PFSK-1 (cell line): ENCODE measurements around the gene EVI5.

Experiments used
- FOXP2 ChIP-seq: optimal IDR thresholded peaks from 2 replicates; pipeline ENCODE3; 2011; ENCODE audit warnings: borderline replicate concordance, control low read depth, inconsistent platforms; ENCODE audit not compliant: insufficient read depth; ENCODE audit errors: extremely low read length, extremely low read depth
- POLR2AphosphoS5 ChIP-seq: IDR thresholded peaks from 2 replicates; pipeline ENCODE4 v1.6.1; 2012; ENCODE audit warnings: low read depth, mild to moderate bottlenecking, control low read depth, low read length, moderate library complexity
- REST ChIP-seq, 2 experiments: IDR thresholded peaks; 2 replicates each; pipeline versions ENCODE4 v1.6.1 to v1.8.0; 2011 to 2012; ENCODE audit warnings: low read depth in 2 of 2, low read length in 2 of 2, control low read depth in 1 of 2, inconsistent platforms in 1 of 2, mild to moderate bottlenecking in 1 of 2, moderate library complexity in 1 of 2; ENCODE audit not compliant: insufficient read depth in 1 of 2
- SIN3A ChIP-seq: IDR thresholded peaks from 2 replicates; pipeline ENCODE4 v1.6.1; 2012; ENCODE audit warnings: mild to moderate bottlenecking, low read length, moderate library complexity, borderline replicate concordance; ENCODE audit not compliant: insufficient read depth
- TAF1 ChIP-seq: IDR thresholded peaks from 2 replicates; pipeline ENCODE4 v1.6.1; 2012; ENCODE audit warnings: low read length, control low read depth, borderline replicate concordance; ENCODE audit not compliant: insufficient read depth

Gene EVI5

GRCh38 chr1:92543131-92544055 lies 241.5 kb downstream of the EVI5 start:
- TF ChIP-seq TAF1, result no peak

- TF ChIP-seq REST (IDR thresholded peaks at IDR 0.05; ENCODE audit: insufficient read depth in 1 of 2, low read depth in 2 of 2, low read length in 2 of 2) (no peak), SIN3A (no peak), TAF1 (no peak), FOXP2 (no peak), POLR2AphosphoS5 (no peak)
These were observed 246.4 kb downstream of the EVI5 start for GRCh38 chr1:92538413-92539061.

- no peak for TF ChIP-seq FOXP2
- no peak for TF ChIP-seq REST (IDR thresholded peaks at IDR 0.05; ENCODE audit: insufficient read depth in 1 of 2, low read depth in 2 of 2, low read length in 2 of 2)
- no peak for TF ChIP-seq SIN3A
- no peak for TF ChIP-seq TAF1
- no peak for TF ChIP-seq POLR2AphosphoS5
These were observed 246.9 kb downstream of the EVI5 start for GRCh38 chr1:92538048-92538412.

- no peak for TF ChIP-seq TAF1
- no peak for TF ChIP-seq SIN3A
- TF ChIP-seq FOXP2, result no peak
- no peak for TF ChIP-seq POLR2AphosphoS5
- TF ChIP-seq REST (IDR thresholded peaks at IDR 0.05; ENCODE audit: insufficient read depth in 1 of 2, low read depth in 2 of 2, low read length in 2 of 2), result no peak
These were observed 247.7 kb downstream of the EVI5 start for GRCh38 chr1:92536980-92537884.
